HG03432 (cell line): ENCODE data around the gene BCAS4.

Source experiments
- ATAC-seq: cut with Tn5 transposase; IDR thresholded peaks from one replicate; pipeline ENCODE4 v1.9.1; 2021; ENCODE audit warnings: mild to moderate bottlenecking, moderate library complexity; ENCODE audit not compliant: unreplicated experiment

The BCAS4 gene

GRCh38 chr20:50898475-50898874 lies 103.6 kb downstream of the BCAS4 start:
- ATAC-seq: no peak

- no peak for ATAC-seq
Measured at GRCh38 chr20:50900261-50900660, 105.4 kb downstream of the BCAS4 start.

- no peak for ATAC-seq
Measured at GRCh38 chr20:50901301-50901700, 106.4 kb downstream of the BCAS4 start.

- no peak for ATAC-seq
Measured at GRCh38 chr20:50903353-50904051, 108.6 kb downstream of the BCAS4 start.

DNA sequence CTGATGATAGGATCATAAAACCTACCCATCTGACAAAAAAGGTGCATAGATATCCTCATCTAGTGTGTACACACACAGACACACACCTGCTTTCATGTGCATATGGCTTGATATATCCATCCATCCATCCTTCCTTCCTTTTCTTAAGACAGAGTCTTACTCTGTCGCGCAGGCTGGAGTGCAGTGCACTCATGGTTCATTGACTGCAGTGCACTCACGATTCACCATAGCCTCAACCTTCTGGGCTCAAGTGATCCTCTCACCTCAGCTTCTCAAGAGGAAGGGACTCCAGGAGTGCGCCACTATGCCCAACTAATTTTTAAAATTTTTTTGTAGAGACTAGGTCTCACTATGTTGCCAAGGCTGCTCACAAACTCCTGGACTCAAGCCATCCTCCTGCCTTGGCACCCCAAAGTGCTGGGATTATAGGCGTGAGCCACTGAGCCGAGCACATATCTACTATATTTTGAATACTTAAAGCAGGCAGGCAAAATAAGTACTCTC lies 109.3 kb downstream of the BCAS4 start:
- no peak for ATAC-seq

GRCh38 chr20:50909413-50909812 lies 114.6 kb downstream of the BCAS4 start:
- ATAC-seq: no peak

GRCh38 chr20:50911030-50911429 lies 116.2 kb downstream of the BCAS4 start:
- ATAC-seq: peak; percentile 25

DNA sequence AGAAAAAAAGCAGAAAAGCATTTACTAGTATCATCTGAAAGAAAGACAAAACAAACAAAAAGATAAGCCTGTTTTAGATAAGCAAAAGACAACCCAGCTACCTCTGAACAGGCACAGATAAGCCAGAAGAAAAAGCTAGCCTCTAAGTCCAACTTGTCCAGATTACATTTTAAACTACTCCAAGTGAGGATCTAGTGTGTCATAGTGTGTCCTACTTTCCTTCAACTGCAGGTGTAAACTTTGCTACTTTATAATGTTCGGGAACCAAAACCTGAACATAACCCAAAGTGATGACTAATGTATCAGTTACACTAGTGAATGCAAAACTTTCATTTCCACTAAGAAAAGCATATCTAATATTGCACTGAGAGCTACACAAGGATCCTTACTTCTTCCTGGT lies 116.9 kb downstream of the BCAS4 start:
- ATAC-seq: peak; percentile 42

- peak; percentile 53 for ATAC-seq
Measured at GRCh38 chr20:50913690-50914375, 119.0 kb downstream of the BCAS4 start.

DNA sequence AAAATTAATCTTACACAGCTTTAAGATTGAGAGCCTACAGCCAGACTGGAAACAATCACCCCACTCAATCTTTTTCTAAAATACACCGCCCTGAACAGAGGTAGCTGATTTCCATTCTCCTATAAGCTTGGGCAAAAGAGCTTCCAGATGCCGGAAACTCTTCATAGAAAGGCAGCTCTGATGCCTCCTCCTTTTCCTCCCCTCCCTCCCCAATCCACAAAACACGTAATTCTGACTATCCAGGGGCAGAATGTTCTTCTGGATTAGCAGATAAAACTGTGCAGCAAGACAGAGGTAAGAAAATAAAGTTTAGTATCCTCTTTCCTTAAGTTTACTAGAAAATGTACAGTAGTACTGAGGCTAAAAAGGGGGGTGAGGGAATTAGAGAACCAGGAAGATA lies 120.6 kb downstream of the BCAS4 start:
- ATAC-seq: no peak

GRCh38 chr20:50916257-50916656 lies 121.4 kb downstream of the BCAS4 start:
- no peak for ATAC-seq

DNA sequence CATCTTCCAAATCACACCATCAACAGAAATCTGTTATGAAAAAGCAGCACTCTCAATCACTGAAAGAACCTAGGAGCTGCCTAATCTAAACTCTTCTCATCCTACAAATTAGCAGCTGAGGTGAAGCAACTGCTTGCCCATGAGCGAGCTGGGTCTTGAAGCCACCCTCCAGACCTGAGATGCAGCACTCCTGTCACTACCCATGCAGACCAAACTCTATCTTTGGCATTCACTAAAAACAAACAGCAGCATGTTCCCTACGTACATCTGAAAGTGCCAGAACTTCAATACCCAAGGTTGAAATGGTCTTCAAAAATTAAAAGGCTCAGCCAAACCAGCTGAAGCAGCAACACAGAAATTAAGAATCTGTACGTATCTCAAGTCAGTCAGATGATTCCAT lies 122.1 kb downstream of the BCAS4 start:
- ATAC-seq: no peak

DNA sequence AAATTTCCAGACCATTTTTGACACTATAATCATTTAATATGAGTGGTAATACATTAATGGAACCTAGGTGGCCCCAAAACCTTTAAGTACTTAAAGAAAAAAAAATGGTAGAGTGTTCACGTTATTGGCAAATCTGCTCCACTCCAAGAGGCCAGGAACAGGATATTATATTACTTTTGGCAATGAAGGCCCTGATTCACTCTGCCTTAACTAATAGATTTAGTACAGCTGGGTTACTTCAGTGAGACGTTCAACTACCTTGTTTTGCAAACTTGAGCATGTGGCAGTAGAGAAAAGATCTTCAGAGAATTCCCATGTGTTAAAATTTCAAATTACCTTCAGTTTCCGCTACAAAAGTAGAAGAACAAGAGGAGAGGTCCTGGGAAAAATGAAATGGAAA lies 123.5 kb downstream of the BCAS4 start:
- no peak for ATAC-seq

DNA sequence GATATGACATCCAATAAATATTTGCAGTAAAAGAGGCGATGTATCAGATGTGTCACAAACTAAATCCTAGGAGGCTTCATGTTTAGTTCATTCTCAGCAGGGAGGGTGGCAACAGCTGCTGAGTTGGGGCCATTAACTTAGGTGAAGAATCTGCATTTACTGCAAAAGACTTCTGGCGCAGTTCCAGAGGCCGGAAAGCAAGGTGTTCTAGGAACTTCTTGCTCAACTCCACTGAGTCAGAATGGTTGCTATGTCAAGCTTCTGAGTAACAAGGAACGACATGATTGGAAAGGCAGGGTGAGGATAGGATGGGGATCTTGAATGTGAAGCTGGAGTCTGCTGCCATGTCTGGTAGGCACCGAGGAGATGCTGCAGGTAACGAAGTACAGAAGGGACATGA lies 124.7 kb downstream of the BCAS4 start:
- no peak for ATAC-seq

DNA sequence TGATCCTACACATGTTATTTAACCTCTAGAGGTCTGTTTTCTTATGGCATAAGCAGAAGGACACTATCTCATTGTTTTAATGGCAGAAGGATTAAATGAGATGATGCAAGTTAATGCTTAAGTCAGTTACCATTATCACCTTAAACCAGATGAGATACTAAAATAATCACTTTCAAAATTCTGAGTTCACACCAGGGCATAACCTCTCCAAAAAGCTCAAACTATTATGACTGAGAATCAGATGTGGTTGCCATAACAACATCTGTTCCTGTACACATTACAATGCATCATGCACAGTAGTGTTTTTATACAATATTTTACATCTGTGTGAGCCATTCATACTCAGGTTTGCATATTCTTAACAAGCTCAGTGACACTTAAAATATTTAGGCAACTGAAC lies 126.1 kb downstream of the BCAS4 start:
- ATAC-seq: no peak

GRCh38 chr20:50921803-50922501 lies 127.1 kb downstream of the BCAS4 start:
- ATAC-seq: no peak

DNA sequence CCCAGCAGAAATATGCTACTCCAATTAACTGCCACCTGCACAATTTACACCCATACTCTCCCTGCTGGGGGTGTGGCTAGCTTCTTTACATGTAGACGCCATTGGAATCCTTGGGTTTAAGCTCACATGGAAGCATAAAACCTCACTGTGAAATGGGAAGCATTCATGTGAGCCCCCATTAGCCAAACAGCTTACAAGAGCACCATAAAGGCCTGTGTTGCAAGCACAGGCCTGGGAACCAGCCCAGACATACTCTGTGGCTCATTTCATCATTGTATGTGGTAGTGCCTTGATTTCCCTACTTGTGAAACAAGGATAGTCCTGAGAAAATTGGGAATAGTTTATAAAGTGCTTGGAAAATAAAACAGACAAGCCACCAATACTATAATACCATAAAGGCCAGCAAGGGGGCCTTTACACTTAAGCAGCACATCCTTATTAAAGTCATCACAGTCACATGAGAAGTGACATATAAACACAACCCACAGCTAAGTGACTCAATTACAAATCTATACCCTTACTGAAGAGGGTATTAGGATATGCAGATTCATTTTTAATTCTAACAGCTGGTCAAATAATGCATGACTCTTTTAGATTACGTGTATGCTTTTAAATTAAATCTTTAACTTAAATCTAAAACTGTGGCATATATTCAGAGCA lies 129.5 kb downstream of the BCAS4 start:
- ATAC-seq: no peak

DNA sequence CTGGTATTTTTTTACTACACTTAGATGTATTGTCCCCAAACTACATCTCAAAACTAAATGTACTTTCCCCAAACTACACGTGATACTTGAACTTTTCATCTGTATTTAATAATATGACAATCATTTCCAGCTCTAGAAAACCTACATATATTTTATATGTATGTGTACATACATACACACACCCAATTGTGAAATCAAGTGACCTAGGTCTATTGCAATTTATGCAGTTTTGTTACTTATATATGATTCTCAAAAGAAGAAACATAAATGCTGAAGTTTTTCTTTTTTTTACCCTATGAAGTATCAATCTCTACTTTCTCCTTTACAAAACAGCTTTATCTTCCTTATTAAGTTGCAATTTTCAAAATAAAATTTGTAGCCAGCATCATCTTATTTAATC lies 131.7 kb downstream of the BCAS4 start:
- no peak for ATAC-seq
